ENCODE measurements around the gene STRBP.

DNA sequence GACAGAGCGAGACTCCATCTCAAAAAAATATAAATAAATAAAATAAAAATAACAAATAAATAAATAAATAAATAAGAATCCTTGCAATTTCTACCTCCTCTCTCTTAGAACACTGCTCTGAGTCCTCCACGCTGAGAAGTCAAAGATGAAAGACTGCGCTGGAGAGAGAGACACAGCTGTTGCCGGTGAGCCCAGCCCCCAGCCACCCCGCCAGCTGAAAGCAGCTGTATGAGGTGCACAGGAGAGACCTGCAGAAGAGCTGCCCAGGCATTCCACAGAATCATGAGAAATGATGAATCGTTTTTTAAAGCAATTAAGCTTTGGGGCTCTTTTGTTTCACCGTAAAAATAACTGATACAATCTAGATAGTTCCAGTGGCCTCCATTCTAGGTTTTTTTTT is 16.3 kb upstream of the STRBP start:
- TF ChIP-seq, protein P1, sequence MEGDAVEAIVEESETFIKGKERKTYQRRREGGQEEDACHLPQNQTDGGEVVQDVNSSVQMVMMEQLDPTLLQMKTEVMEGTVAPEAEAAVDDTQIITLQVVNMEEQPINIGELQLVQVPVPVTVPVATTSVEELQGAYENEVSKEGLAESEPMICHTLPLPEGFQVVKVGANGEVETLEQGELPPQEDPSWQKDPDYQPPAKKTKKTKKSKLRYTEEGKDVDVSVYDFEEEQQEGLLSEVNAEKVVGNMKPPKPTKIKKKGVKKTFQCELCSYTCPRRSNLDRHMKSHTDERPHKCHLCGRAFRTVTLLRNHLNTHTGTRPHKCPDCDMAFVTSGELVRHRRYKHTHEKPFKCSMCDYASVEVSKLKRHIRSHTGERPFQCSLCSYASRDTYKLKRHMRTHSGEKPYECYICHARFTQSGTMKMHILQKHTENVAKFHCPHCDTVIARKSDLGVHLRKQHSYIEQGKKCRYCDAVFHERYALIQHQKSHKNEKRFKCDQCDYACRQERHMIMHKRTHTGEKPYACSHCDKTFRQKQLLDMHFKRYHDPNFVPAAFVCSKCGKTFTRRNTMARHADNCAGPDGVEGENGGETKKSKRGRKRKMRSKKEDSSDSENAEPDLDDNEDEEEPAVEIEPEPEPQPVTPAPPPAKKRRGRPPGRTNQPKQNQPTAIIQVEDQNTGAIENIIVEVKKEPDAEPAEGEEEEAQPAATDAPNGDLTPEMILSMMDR (IDR thresholded peaks at IDR 0.05; ENCODE audit: borderline replicate concordance, extremely low read depth, low read length, poor library complexity, severe bottlenecking): no peak
- TF ChIP-seq EZH2 (IDR thresholded peaks at IDR 0.05; ENCODE audit: borderline replicate concordance, low read depth, low read length, severe bottlenecking): no peak
